ENCODE data around the gene KRTAP13-3. TPM values are rescaled to one million over a fixed set of nuclear protein-coding genes. Genes with fewer than 3 reads are reported as not detected.

KRTAP13-3 gene
- total RNA-seq, 1 experiment from 2014 or later, result not detected

- Histone ChIP-seq H3K4me3 (ENCODE audit: low read length) (no peak overlapping the region), H3K9me3 (ENCODE audit: low read length) (0 out of 2 replicates have a peak, but pooled peaks cover 3% of the 10 kb centered on the region), H3K27me3 (ENCODE audit: low read length) (no peaks in the 10 kb centered on the region), H3K27ac (ENCODE audit: low read length) (no peak overlapping the region), H3K4me1 (ENCODE audit: low read length) (no peaks in the 10 kb centered on the region), H3K4me2 (ENCODE audit: low read depth, low read length, poor library complexity, severe bottlenecking) (no peak overlapping the region), H4K20me1 (ENCODE audit: insufficient read depth, low read depth, low read length) (no peaks in the 10 kb centered on the region), H3K9ac (ENCODE audit: low read length) (no peak overlapping the region), H3K36me3 (ENCODE audit: insufficient read depth, low read length) (no peaks in the 10 kb centered on the region), H3K9me2 (replicated peaks; ENCODE audit: insufficient read depth, low read length) (no peaks in the 10 kb centered on the region; the same call in 1 of the 2 replicates), H3K79me2 (ENCODE audit: low read length) (no peaks in the 10 kb centered on the region), H2AFZ (ENCODE audit: low read length) (no peak overlapping the region)
- DNase-seq, result no peak
Measured at GRCh38 chr21:30382201-30382600, 43.5 kb downstream of the KRTAP13-3 start.

Other genes starting within 250 kb of the KRTAP13-3 start
- not detected in 2 replicates for gene CLDN8, start 209.8 kb downstream of the KRTAP13-3 start, total RNA-seq (2014; rRNA removed; shearing (Covaris generic); ENCODE audit: low replicate concordance)
- gene KRTAP24-1, start 143.0 kb downstream of the KRTAP13-3 start, total RNA-seq (2014; rRNA removed; shearing (Covaris generic); ENCODE audit: low replicate concordance), result not detected in 2 replicates
- not detected in 2 replicates for gene KRTAP25-1, start 136.4 kb downstream of the KRTAP13-3 start, total RNA-seq (2014; rRNA removed; shearing (Covaris generic); ENCODE audit: low replicate concordance)
- gene KRTAP26-1, start 105.6 kb downstream of the KRTAP13-3 start, total RNA-seq (2014; rRNA removed; shearing (Covaris generic); ENCODE audit: low replicate concordance), result not detected in 2 replicates
- gene KRTAP27-1, start 88.2 kb downstream of the KRTAP13-3 start, total RNA-seq (2014; rRNA removed; shearing (Covaris generic); ENCODE audit: low replicate concordance), result not detected in 2 replicates
- not detected in 2 replicates for gene KRTAP23-1, start 77.3 kb downstream of the KRTAP13-3 start, total RNA-seq (2014; rRNA removed; shearing (Covaris generic); ENCODE audit: low replicate concordance)
- not detected in 2 replicates for gene KRTAP13-2, start 53.7 kb downstream of the KRTAP13-3 start, total RNA-seq (2014; rRNA removed; shearing (Covaris generic); ENCODE audit: low replicate concordance)
- not detected in 2 replicates for gene KRTAP13-1, start 29.9 kb downstream of the KRTAP13-3 start, total RNA-seq (2014; rRNA removed; shearing (Covaris generic); ENCODE audit: low replicate concordance)
- gene KRTAP13-4, start 4.3 kb upstream of the KRTAP13-3 start, total RNA-seq (2014; rRNA removed; shearing (Covaris generic); ENCODE audit: low replicate concordance), result not detected in 2 replicates
- gene KRTAP15-1, start 14.3 kb upstream of the KRTAP13-3 start, total RNA-seq (2014; rRNA removed; shearing (Covaris generic); ENCODE audit: low replicate concordance), result not detected in 2 replicates
- not detected in 2 replicates for gene KRTAP19-1, start 54.4 kb upstream of the KRTAP13-3 start, total RNA-seq (2014; rRNA removed; shearing (Covaris generic); ENCODE audit: low replicate concordance)
- not detected in 2 replicates for gene KRTAP19-2, start 61.5 kb upstream of the KRTAP13-3 start, total RNA-seq (2014; rRNA removed; shearing (Covaris generic); ENCODE audit: low replicate concordance)
- gene KRTAP19-3, start 66.1 kb upstream of the KRTAP13-3 start, total RNA-seq (2014; rRNA removed; shearing (Covaris generic); ENCODE audit: low replicate concordance), result not detected in 2 replicates
- gene KRTAP19-4, start 71.2 kb upstream of the KRTAP13-3 start, total RNA-seq (2014; rRNA removed; shearing (Covaris generic); ENCODE audit: low replicate concordance), result not detected in 2 replicates
- not detected in 2 replicates for gene KRTAP19-5, start 76.2 kb upstream of the KRTAP13-3 start, total RNA-seq (2014; rRNA removed; shearing (Covaris generic); ENCODE audit: low replicate concordance)
- not detected in 2 replicates for gene KRTAP19-6, start 115.9 kb upstream of the KRTAP13-3 start, total RNA-seq (2014; rRNA removed; shearing (Covaris generic); ENCODE audit: low replicate concordance)
- gene KRTAP19-7, start 135.4 kb upstream of the KRTAP13-3 start, total RNA-seq (2014; rRNA removed; shearing (Covaris generic); ENCODE audit: low replicate concordance), result not detected in 2 replicates
- gene KRTAP22-2, start 164.5 kb upstream of the KRTAP13-3 start, total RNA-seq (2014; rRNA removed; shearing (Covaris generic); ENCODE audit: low replicate concordance), result not detected in 2 replicates
- gene KRTAP6-3, start 166.5 kb upstream of the KRTAP13-3 start, total RNA-seq (2014; rRNA removed; shearing (Covaris generic); ENCODE audit: low replicate concordance), result not detected in 2 replicates
- gene KRTAP6-2, start 173.0 kb upstream of the KRTAP13-3 start, total RNA-seq (2014; rRNA removed; shearing (Covaris generic); ENCODE audit: low replicate concordance), result not detected in 2 replicates
- not detected in 2 replicates for gene KRTAP22-1, start 175.2 kb upstream of the KRTAP13-3 start, total RNA-seq (2014; rRNA removed; shearing (Covaris generic); ENCODE audit: low replicate concordance)
- not detected in 2 replicates for gene KRTAP6-1, start 188.0 kb upstream of the KRTAP13-3 start, total RNA-seq (2014; rRNA removed; shearing (Covaris generic); ENCODE audit: low replicate concordance)
- not detected in 2 replicates for gene KRTAP20-1, start 190.5 kb upstream of the KRTAP13-3 start, total RNA-seq (2014; rRNA removed; shearing (Covaris generic); ENCODE audit: low replicate concordance)
- gene KRTAP20-4, start 194.7 kb upstream of the KRTAP13-3 start, total RNA-seq (2014; rRNA removed; shearing (Covaris generic); ENCODE audit: low replicate concordance), result not detected in 2 replicates
- gene KRTAP20-2, start 209.3 kb upstream of the KRTAP13-3 start, total RNA-seq (2014; rRNA removed; shearing (Covaris generic); ENCODE audit: low replicate concordance), result not detected in 2 replicates
- not detected in 2 replicates for gene KRTAP20-3, start 216.9 kb upstream of the KRTAP13-3 start, total RNA-seq (2014; rRNA removed; shearing (Covaris generic); ENCODE audit: low replicate concordance)

All from Karpas-422 (cell line).